ENCODE data around the gene CXCR2.

DNA sequence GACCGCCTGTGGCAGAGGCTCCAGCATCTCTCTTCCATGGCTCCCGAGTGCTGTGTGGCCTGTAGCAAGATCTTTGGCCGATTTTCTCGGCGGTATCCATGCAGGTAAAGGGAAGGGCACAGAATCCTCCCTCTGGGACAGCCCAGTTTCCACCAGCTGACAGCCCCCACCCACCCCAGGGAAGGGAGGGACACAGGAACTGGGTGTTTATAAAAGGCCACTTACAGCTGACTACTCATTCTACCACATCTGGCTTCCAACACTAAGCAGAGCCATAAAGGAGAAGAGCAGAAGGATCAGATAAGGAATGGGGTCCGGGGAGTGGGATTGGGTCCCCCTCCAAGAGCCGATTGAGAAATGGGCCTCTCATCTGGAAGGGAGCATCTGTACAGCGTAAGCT, 36.6 kb upstream of the CXCR2 start:
- TF ChIP-seq, protein P1, sequence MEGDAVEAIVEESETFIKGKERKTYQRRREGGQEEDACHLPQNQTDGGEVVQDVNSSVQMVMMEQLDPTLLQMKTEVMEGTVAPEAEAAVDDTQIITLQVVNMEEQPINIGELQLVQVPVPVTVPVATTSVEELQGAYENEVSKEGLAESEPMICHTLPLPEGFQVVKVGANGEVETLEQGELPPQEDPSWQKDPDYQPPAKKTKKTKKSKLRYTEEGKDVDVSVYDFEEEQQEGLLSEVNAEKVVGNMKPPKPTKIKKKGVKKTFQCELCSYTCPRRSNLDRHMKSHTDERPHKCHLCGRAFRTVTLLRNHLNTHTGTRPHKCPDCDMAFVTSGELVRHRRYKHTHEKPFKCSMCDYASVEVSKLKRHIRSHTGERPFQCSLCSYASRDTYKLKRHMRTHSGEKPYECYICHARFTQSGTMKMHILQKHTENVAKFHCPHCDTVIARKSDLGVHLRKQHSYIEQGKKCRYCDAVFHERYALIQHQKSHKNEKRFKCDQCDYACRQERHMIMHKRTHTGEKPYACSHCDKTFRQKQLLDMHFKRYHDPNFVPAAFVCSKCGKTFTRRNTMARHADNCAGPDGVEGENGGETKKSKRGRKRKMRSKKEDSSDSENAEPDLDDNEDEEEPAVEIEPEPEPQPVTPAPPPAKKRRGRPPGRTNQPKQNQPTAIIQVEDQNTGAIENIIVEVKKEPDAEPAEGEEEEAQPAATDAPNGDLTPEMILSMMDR (IDR thresholded peaks at IDR 0.05; ENCODE audit: insufficient read depth, low read depth, low read length) = no peak
- no peak for TF ChIP-seq EZH2 (IDR thresholded peaks at IDR 0.05; ENCODE audit: insufficient read depth, low read length)

Data from astrocyte (in vitro differentiated cells and primary cell).